Fibroblast of lung (primary cell): ENCODE data around the gene FOXP2.

Experiments used
- CTCF ChIP-seq, 2 donors: IDR thresholded peaks in 1 of 2; conservative IDR thresholded peaks in 1 of 2; 1 replicate in 1 of 2; 2 replicates in 1 of 2; pipeline ENCODE4 v1.5.1; 2011 to 2012; ENCODE audit warnings: low read length in 2 of 2, control low read depth in 1 of 2, inconsistent platforms in 1 of 2, low read depth in 1 of 2, mild to moderate bottlenecking in 1 of 2
- EZH2 ChIP-seq: IDR thresholded peaks from 2 replicates; pipeline ENCODE4 v1.5.1; 2012; ENCODE audit warnings: low read length, control low read depth, mild to moderate bottlenecking; ENCODE audit errors: missing control alignments

GRCh38 chr7:114688443-114689055 is 273.9 kb downstream of the FOXP2 start:
- no peak for TF ChIP-seq CTCF (conservative IDR thresholded peaks at IDR 0.05 in 1 of 2, IDR thresholded peaks at IDR 0.05 in 1 of 2; ENCODE audit: low read depth in 1 of 2, low read length in 2 of 2)
- TF ChIP-seq EZH2 = no peak
